ENCODE data around the gene RPTOR. TPM values are rescaled to one million over a fixed set of nuclear protein-coding genes. Genes with fewer than 3 reads are reported as not detected.

The RPTOR gene
- total RNA-seq, 1 experiment from 2014 or later = 66.7 TPM

DNA sequence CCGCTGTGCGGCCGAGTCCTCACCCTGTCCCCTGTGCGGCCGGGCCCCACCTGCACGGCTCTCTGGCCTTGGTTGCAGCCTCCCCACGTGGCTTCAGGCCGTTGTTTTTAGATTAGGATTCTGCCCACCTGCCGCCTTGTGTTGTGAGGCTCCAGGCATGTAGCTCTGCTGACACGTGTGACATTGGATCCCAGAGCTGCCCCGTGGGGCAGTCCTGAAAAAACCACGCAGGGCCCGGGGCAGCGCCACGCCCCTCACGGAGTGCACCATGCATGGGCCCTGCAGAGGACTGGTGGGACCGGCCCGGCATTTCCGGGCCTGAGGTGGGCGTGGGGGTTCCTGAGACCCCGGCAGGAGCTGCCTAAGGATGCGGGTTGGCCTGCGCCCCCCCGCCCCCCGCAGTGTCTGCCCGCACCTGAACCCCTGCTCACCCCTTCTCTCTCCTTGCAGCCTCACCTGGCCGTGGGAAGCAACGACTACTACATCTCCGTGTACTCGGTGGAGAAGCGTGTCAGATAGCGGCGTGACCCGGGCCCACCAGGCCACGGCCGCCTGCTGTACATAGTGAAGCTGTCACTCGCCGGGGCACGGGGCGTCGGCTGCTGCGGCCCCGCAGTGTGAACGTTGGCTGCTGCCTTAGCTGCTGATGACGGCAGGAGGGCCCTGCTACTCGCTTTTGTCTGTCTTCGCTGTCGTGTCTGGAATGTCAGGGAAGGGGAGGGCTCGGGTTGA lies 419.3 kb downstream of the RPTOR start:
- no TSS peak for BruUV-seq (replicated peaks)
- Histone ChIP-seq H3K36me3 (ENCODE audit: control insufficient read depth, insufficient read depth, low read length) (no peaks in the 10 kb centered on the region), H3K4me3 (ENCODE audit: low read depth, low read length) (no peak overlapping the region), H3K27me3 (replicated peaks; ENCODE audit: control insufficient read depth, insufficient read depth, low read length) (no peaks in the 10 kb centered on the region), H3K9me3 (no peaks in the 10 kb centered on the region), H3K4me1 (0 out of 2 replicates have a peak, but pooled peaks cover 4% of the 10 kb centered on the region)
- Mint-ChIP-seq H3K27ac (ENCODE audit: unreplicated experiment) (no peak overlapping the region), H3K27me3 (ENCODE audit: insufficient read depth, unreplicated experiment) (no peaks in the 10 kb centered on the region), H3K4me3 (ENCODE audit: unreplicated experiment) (no peak overlapping the region), H3K36me3 (ENCODE audit: insufficient read depth, unreplicated experiment) (peaks cover 33% of the 10 kb centered on the region), H3K9me3 (ENCODE audit: unreplicated experiment) (no peaks in the 10 kb centered on the region), H3K4me1 (ENCODE audit: low read depth, unreplicated experiment) (no peaks in the 10 kb centered on the region)
- POLR2A ChIA-PET = interaction anchor here (0.6 kb wide), 1 partner anchor 259 kb away, joined by 6 read pairs; the partner anchor contains the start of gene CEP131
- intact Hi-C loops (cut with micrococcal nuclease; ENCODE audit: unreplicated experiment) = no loop called here
- TF ChIP-seq, protein P1, sequence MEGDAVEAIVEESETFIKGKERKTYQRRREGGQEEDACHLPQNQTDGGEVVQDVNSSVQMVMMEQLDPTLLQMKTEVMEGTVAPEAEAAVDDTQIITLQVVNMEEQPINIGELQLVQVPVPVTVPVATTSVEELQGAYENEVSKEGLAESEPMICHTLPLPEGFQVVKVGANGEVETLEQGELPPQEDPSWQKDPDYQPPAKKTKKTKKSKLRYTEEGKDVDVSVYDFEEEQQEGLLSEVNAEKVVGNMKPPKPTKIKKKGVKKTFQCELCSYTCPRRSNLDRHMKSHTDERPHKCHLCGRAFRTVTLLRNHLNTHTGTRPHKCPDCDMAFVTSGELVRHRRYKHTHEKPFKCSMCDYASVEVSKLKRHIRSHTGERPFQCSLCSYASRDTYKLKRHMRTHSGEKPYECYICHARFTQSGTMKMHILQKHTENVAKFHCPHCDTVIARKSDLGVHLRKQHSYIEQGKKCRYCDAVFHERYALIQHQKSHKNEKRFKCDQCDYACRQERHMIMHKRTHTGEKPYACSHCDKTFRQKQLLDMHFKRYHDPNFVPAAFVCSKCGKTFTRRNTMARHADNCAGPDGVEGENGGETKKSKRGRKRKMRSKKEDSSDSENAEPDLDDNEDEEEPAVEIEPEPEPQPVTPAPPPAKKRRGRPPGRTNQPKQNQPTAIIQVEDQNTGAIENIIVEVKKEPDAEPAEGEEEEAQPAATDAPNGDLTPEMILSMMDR (IDR thresholded peaks at IDR 0.05; ENCODE audit: insufficient read depth in 1 of 2, low read depth in 1 of 2, low read length in 1 of 2, severe bottlenecking in 1 of 2, unreplicated experiment in 1 of 2) = no peak
- CTCF ChIA-PET = no interaction called here
- DNase-seq = no peak

DNA sequence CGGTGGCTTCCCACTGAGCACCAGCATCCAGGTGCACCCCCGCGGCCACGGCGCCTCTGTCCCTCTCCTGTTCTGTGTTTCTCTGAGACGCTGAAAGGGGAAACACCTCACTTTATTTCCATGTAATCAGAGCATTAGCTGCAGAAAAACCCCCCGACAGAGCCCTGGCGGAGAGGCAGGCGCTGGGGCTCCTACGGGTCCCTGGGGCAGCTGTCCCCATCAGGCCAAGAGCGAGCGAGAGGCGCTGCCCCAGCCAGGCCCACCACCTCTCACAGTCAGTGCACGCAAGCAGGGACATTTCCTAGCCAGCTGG lies 419.9 kb downstream of the RPTOR start:
- H3K4me1 ChIP-seq = 0 out of 2 replicates have a peak, but pooled peaks cover 3% of the 10 kb centered on the region
- Mint-ChIP-seq H3K36me3 (ENCODE audit: insufficient read depth, unreplicated experiment) (peaks cover 38% of the 10 kb centered on the region), H3K27me3 (ENCODE audit: insufficient read depth, unreplicated experiment) (no peaks in the 10 kb centered on the region), H3K4me3 (ENCODE audit: unreplicated experiment) (no peak overlapping the region), H3K27ac (ENCODE audit: unreplicated experiment) (no peak overlapping the region), H3K9me3 (ENCODE audit: unreplicated experiment) (no peaks in the 10 kb centered on the region), H3K4me1 (ENCODE audit: low read depth, unreplicated experiment) (no peaks in the 10 kb centered on the region)
- H3K36me3 ChIP-seq (ENCODE audit: control insufficient read depth, insufficient read depth, low read length) = no peaks in the 10 kb centered on the region
- POLR2A ChIA-PET = interaction anchor here (0.6 kb wide), 1 partner anchor 258 kb away, joined by 6 read pairs; the partner anchor contains the start of gene CEP131
- no peaks in the 10 kb centered on the region for H3K9me3 ChIP-seq
- no peak overlapping the region for H3K4me3 ChIP-seq (ENCODE audit: low read depth, low read length)
- intact Hi-C loops (cut with micrococcal nuclease; ENCODE audit: unreplicated experiment) = no loop called here
- BruUV-seq (replicated peaks) = no TSS peak
- H3K27me3 ChIP-seq (replicated peaks; ENCODE audit: control insufficient read depth, insufficient read depth, low read length) = no peaks in the 10 kb centered on the region
- DNase-seq = no peak
- CTCF ChIA-PET = no interaction called here
- TF ChIP-seq, protein P1 (IDR thresholded peaks at IDR 0.05; ENCODE audit: insufficient read depth in 1 of 2, low read depth in 1 of 2, low read length in 1 of 2, severe bottlenecking in 1 of 2, unreplicated experiment in 1 of 2) = no peak

DNA sequence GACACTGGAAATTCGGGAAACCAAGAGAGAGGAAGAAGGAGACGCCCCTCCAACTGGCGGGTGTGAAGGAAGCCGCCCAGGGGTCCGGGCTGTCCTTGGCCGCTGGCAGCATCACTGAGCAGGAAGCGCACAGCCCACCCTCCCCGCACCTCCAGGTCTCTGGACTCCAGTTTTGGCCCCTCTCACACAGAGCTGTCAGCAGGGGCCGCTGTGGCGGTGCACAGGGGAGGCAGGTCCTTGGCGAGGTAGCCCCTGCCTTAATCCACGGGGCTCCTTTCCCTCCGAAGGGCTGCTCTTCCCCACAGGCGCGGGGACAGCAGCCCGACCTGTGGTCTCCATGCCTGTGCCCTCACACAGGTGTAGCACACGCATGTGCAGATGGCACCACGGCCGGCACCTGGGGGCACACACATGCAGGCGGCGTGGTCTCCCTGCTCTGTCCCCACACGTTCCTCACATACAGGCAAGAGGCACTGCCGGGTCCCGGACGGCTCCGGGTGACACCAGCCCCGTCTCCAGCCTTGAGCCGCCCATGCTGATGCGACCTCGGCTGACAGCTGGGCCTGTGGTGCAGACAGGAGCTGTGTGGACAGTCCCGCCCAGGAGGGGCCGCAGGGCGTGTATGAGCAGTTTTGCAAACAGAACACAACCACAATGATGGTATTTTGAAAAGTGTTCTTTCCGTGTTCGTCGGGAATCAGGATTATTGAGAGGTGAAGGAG lies 420.4 kb downstream of the RPTOR start:
- TF ChIP-seq, protein P1 (IDR thresholded peaks at IDR 0.05; ENCODE audit: insufficient read depth in 1 of 2, low read depth in 1 of 2, low read length in 1 of 2, severe bottlenecking in 1 of 2, unreplicated experiment in 1 of 2) = no peak
- no peaks in the 10 kb centered on the region for H3K9me3 Mint-ChIP-seq (ENCODE audit: unreplicated experiment)
- H3K4me3 Mint-ChIP-seq (ENCODE audit: unreplicated experiment) = no peak overlapping the region
- DNase-seq = no peak
- intact Hi-C loops (cut with micrococcal nuclease; ENCODE audit: unreplicated experiment) = no loop called here
- H3K4me3 ChIP-seq (ENCODE audit: low read depth, low read length) = no peak overlapping the region
- no peaks in the 10 kb centered on the region for H3K4me1 ChIP-seq
- ChIA-PET POLR2A (no interaction called here), CTCF (no interaction called here)
- H3K27me3 ChIP-seq (replicated peaks; ENCODE audit: control insufficient read depth, insufficient read depth, low read length) = no peaks in the 10 kb centered on the region
- H3K36me3 Mint-ChIP-seq (ENCODE audit: insufficient read depth, unreplicated experiment) = peaks cover 43% of the 10 kb centered on the region
- H3K27me3 Mint-ChIP-seq (ENCODE audit: insufficient read depth, unreplicated experiment) = no peaks in the 10 kb centered on the region
- no peaks in the 10 kb centered on the region for H3K9me3 ChIP-seq
- H3K36me3 ChIP-seq (ENCODE audit: control insufficient read depth, insufficient read depth, low read length) = no peaks in the 10 kb centered on the region
- BruUV-seq (replicated peaks) = no TSS peak
- H3K4me1 Mint-ChIP-seq (ENCODE audit: low read depth, unreplicated experiment) = no peaks in the 10 kb centered on the region
- H3K27ac Mint-ChIP-seq (ENCODE audit: unreplicated experiment) = no peak overlapping the region
